K562 (cell line): ENCODE data around the gene SSBP1. TPM values are rescaled to one million over a fixed set of nuclear protein-coding genes. Genes with fewer than 3 reads are reported as not detected.

Experiments used
- ATAC-seq: fragments of 200-7000 bp; cut with Tn5 transposase; 3 replicates; pipeline ENCODE4 v1.9.1; 2020; ENCODE audit warnings: moderate library complexity
- BruUV-seq: library from RNA; stranded (reverse); fragments of 400-500 nt; replicated peaks from 2 replicates; lab custom pipeline; 2021; lab: Mats Ljungman, UMichigan
- CTCF ChIA-PET: fragments of 300-600 bp; formaldehyde crosslinking; extraction: SDS; loops from one replicate; lab custom pipeline; 2021; ENCODE audit warnings: low intra/inter-chr PET ratio; lab: Yijun Ruan, JAX
- POLR2A ChIA-PET: fragments of 300-600, 350-650 bp; sonication (Branson Sonifier 250); formaldehyde crosslinking; extraction: SDS; loops from one replicate; lab custom pipeline; 2021; ENCODE audit warnings: antibody characterized with exemption, inconsistent platforms; lab: Yijun Ruan, JAX
- DNase-seq, 4 experiments: peaks; one replicate each; pipeline versions ENCODE4 v3.0.0 to v3.0.0-alpha.2; 2011 to 2018; ENCODE audit warnings: low spot score in 3 of 4, mixed read lengths in 3 of 4; ENCODE audit errors: extremely low read depth in 1 of 4
- FAIRE-seq: peaks from 2 replicates; lab custom pipeline; 2011; peaks lifted over from hg19 to GRCh38; lab: Jason Lieb, UNC
- H2AFZ ChIP-seq: 2 replicates; pipeline ENCODE4 v1.6.0; 2011; ENCODE audit warnings: low read depth, low read length, control low read depth, inconsistent platforms
- H3K27ac ChIP-seq: fragments of 200-600 bp; 3 replicates; pipeline ENCODE4 v1.8.0; 2011; ENCODE audit warnings: low read depth, mild to moderate bottlenecking, control low read depth, inconsistent platforms, low read length, moderate library complexity, mixed read lengths; ENCODE audit errors: extremely low read depth
- H3K27me3 ChIP-seq, 2 experiments: fragments of 300-600 bp in 1 of 2; 2 replicates in 1 of 2; 3 replicates in 1 of 2; pipeline versions ENCODE4 v1.6.0 to v1.8.0; 2011; ENCODE audit warnings: inconsistent platforms in 2 of 2, low read length in 2 of 2, mild to moderate bottlenecking in 1 of 2, mixed read lengths in 1 of 2, moderate library complexity in 1 of 2; ENCODE audit not compliant: control insufficient read depth in 2 of 2, insufficient read depth in 2 of 2
- H3K36me3 ChIP-seq: fragments of 300-600 bp; 3 replicates; pipeline ENCODE4 v1.8.0; 2011; ENCODE audit warnings: mild to moderate bottlenecking, low read length, inconsistent platforms; ENCODE audit not compliant: control insufficient read depth, insufficient read depth
- H3K4me1 ChIP-seq, 2 experiments: fragments of 200-600 bp in 1 of 2; replicated peaks in 1 of 2; 2 replicates in 1 of 2; 3 replicates in 1 of 2; pipeline versions ENCODE4 v1.5.1 to v1.8.0; 2011; ENCODE audit warnings: inconsistent platforms in 2 of 2, low read length in 2 of 2, mild to moderate bottlenecking in 1 of 2, mixed read lengths in 1 of 2, moderate library complexity in 1 of 2; ENCODE audit not compliant: control insufficient read depth in 2 of 2, insufficient read depth in 2 of 2
- H3K4me2 ChIP-seq: 2 replicates; pipeline ENCODE4 v1.6.1; 2011; ENCODE audit warnings: low read length, control low read depth, inconsistent platforms, mixed read lengths; ENCODE audit not compliant: insufficient read depth
- H3K4me3 ChIP-seq: fragments of 200-600 bp; sonication (generic), shearing (Covaris generic); 2 replicates; pipeline ENCODE4 v1.5.1; 2016; ENCODE audit warnings: control low read depth, inconsistent platforms
- H3K79me2 ChIP-seq: fragments of 200-600 bp; 3 replicates; pipeline ENCODE4 v1.8.0; 2011; ENCODE audit warnings: low read length, inconsistent platforms; ENCODE audit not compliant: control insufficient read depth, insufficient read depth
- H3K9ac ChIP-seq, 2 experiments: 2 replicates each; pipeline versions ENCODE4 v1.6.0 to v1.6.1; 2011; ENCODE audit warnings: low read depth in 2 of 2, low read length in 2 of 2, control low read depth in 1 of 2, inconsistent platforms in 1 of 2, mild to moderate bottlenecking in 1 of 2, mixed read lengths in 1 of 2; ENCODE audit not compliant: insufficient read depth in 1 of 2
- H3K9me1 ChIP-seq: one replicate; pipeline ENCODE4 v1.6.0; 2011; ENCODE audit warnings: inconsistent platforms, mild to moderate bottlenecking, low read length, moderate library complexity; ENCODE audit not compliant: control insufficient read depth, insufficient read depth
- H3K9me3 ChIP-seq: replicated peaks from 2 replicates; pipeline ENCODE4 v1.5.1; 2011; ENCODE audit warnings: low read depth, low read length, inconsistent platforms; ENCODE audit not compliant: control insufficient read depth, insufficient read depth
- H4K20me1 ChIP-seq: replicated peaks from 2 replicates; pipeline ENCODE4 v1.6.1; 2011; ENCODE audit warnings: low read length, inconsistent platforms, mixed read lengths; ENCODE audit not compliant: control insufficient read depth, insufficient read depth
- HDAC1 ChIP-seq, 2 experiments: fragments of 450-650 bp; IDR thresholded peaks; 2 replicates each; pipeline ENCODE4 v1.6.1; 2016 to 2017; ENCODE audit warnings: inconsistent platforms in 1 of 2, mild to moderate bottlenecking in 1 of 2, moderate library complexity in 1 of 2
- ILK ChIP-seq: fragments of 450-650 bp; IDR thresholded peaks from 2 replicates; pipeline ENCODE4 v1.6.1; 2016; ENCODE audit warnings: missing genetic modification characterization, low read depth, mild to moderate bottlenecking, missing compliant biosample characterization, moderate library complexity, borderline replicate concordance
- KDM4B ChIP-seq, 2 experiments: fragments of 450-650 bp in 1 of 2; sonication (generic) in 1 of 2; IDR thresholded peaks; 2 replicates each; pipeline ENCODE4 v1.6.1; 2016 to 2017; ENCODE audit warnings: borderline replicate concordance in 2 of 2, antibody characterized with exemption in 1 of 2, low read depth in 1 of 2, mild to moderate bottlenecking in 1 of 2
- MCM3 ChIP-seq: fragments of 450-650 bp; IDR thresholded peaks from 2 replicates; pipeline ENCODE4 v1.6.1; 2016
- NCOR1 ChIP-seq: fragments of 450-650 bp; IDR thresholded peaks from 2 replicates; pipeline ENCODE4 v1.6.1; 2016; ENCODE audit warnings: mild to moderate bottlenecking, moderate library complexity
- NELFE ChIP-seq: IDR thresholded peaks from 2 replicates; pipeline ENCODE4 v1.6.1; 2011; ENCODE audit warnings: mild to moderate bottlenecking; ENCODE audit not compliant: insufficient read depth, insufficient read length
- NR2C2 ChIP-seq, 2 experiments: fragments of 200-800 bp in 1 of 2; sonication (Bioruptor generic) in 1 of 2; sonication (generic) in 1 of 2; formaldehyde crosslinking in 1 of 2; IDR thresholded peaks; 2 replicates each; pipeline versions ENCODE4 v1.6.1 to v1.8.0; 2016 to 2022; ENCODE audit warnings: mild to moderate bottlenecking in 1 of 2, missing compliant biosample characterization in 1 of 2, missing genetic modification characterization in 1 of 2, missing genetic modification reagents in 1 of 2
- RFX1 ChIP-seq: fragments of 450-650 bp; IDR thresholded peaks from 2 replicates; pipeline ENCODE4 v1.6.1; 2016; ENCODE audit warnings: mild to moderate bottlenecking, moderate library complexity
- ZBTB17 ChIP-seq: fragments of 450-650 bp; formaldehyde crosslinking; IDR thresholded peaks from 2 replicates; pipeline ENCODE4 v1.4.0; 2020; ENCODE audit warnings: mild to moderate bottlenecking
- WGBS: fragments of 100-300 bp; shearing (Covaris generic); methylation state at CpG from one replicate; pipeline ENCODE4 v1.1.6; 2016; ENCODE audit warnings: low coverage, mixed read lengths; ENCODE audit not compliant: insufficient coverage; ENCODE audit errors: missing lambda C conversion rate; 5-methylcytosine and 5-hydroxymethylcytosine counted together
- in situ Hi-C: fragments of 300-500 bp; cut with MboI; formaldehyde crosslinking; loops from 4 replicates; pipeline ENCODE4 v1.15.0; 2018; ENCODE audit warnings: inconsistent platforms, mixed read lengths
- intact Hi-C: fragments of 100-400 bp; cut with micrococcal nuclease; formaldehyde crosslinking; loops from 2 replicates; pipeline ENCODE4 v1.14.2; 2022
- polyA plus RNA-seq, 8 experiments: library from polyadenylated mRNA; depleted of rRNA in 4 of 8; stranded (reverse) in 5 of 8; unstranded in 3 of 8; fragments of >200 nt; fragmentation: Nextera tagmentation in 2 of 8; fragmentation: Illumina TruSeq in 1 of 8; extraction: Ambion mirVana in 2 of 8; extraction: Trizol in 1 of 8; gene quantifications; 2 replicates each; pipeline versions ENCODE4 v1.2.1 to v1.2.3, GENCODE V29; 2011 to 2014; ENCODE audit warnings: inconsistent platforms in 1 of 8, missing spikeins in 1 of 8
- total RNA-seq, 7 experiments: library from RNA; depleted of rRNA in 6 of 7; stranded (reverse); fragments of >200 nt in 6 of 7; fragmentation: Illumina TruSeq in 2 of 7; extraction: Trizol in 2 of 7; gene quantifications; 2 replicates each; pipeline versions ENCODE4 v1.2.1 to v1.2.3, GENCODE V29; 2011 to 2021; ENCODE audit warnings: low replicate concordance in 1 of 7
- TF ChIP-seq, protein P1 (sequence below): fragments of 450-650 bp; IDR thresholded peaks from 2 replicates; pipeline ENCODE4 v1.6.1; 2016; ENCODE audit warnings: mild to moderate bottlenecking, moderate library complexity
- TF ChIP-seq, protein P2 (sequence below): IDR thresholded peaks from 3 replicates; pipeline ENCODE4 v1.6.1; 2011; ENCODE audit warnings: borderline replicate concordance, mild to moderate bottlenecking; ENCODE audit not compliant: insufficient read length, insufficient read depth

Gene SSBP1
- total and polyA plus RNA-seq, 9 of the 15 experiments (the other 6 are each of a cell fraction or from before 2014, with no cell fraction given), result 404 to 1,996 (median 835) TPM

- CTCF ChIA-PET, result no interaction called here
- no peak for TF ChIP-seq NELFE
- no peak for TF ChIP-seq NR2C2 (CRISPR knock-in tag; IDR thresholded peaks at IDR 0.05)
- TF ChIP-seq NR2C2 (tag; IDR thresholded peaks at IDR 0.05), result no peak
- TF ChIP-seq, protein P1, sequence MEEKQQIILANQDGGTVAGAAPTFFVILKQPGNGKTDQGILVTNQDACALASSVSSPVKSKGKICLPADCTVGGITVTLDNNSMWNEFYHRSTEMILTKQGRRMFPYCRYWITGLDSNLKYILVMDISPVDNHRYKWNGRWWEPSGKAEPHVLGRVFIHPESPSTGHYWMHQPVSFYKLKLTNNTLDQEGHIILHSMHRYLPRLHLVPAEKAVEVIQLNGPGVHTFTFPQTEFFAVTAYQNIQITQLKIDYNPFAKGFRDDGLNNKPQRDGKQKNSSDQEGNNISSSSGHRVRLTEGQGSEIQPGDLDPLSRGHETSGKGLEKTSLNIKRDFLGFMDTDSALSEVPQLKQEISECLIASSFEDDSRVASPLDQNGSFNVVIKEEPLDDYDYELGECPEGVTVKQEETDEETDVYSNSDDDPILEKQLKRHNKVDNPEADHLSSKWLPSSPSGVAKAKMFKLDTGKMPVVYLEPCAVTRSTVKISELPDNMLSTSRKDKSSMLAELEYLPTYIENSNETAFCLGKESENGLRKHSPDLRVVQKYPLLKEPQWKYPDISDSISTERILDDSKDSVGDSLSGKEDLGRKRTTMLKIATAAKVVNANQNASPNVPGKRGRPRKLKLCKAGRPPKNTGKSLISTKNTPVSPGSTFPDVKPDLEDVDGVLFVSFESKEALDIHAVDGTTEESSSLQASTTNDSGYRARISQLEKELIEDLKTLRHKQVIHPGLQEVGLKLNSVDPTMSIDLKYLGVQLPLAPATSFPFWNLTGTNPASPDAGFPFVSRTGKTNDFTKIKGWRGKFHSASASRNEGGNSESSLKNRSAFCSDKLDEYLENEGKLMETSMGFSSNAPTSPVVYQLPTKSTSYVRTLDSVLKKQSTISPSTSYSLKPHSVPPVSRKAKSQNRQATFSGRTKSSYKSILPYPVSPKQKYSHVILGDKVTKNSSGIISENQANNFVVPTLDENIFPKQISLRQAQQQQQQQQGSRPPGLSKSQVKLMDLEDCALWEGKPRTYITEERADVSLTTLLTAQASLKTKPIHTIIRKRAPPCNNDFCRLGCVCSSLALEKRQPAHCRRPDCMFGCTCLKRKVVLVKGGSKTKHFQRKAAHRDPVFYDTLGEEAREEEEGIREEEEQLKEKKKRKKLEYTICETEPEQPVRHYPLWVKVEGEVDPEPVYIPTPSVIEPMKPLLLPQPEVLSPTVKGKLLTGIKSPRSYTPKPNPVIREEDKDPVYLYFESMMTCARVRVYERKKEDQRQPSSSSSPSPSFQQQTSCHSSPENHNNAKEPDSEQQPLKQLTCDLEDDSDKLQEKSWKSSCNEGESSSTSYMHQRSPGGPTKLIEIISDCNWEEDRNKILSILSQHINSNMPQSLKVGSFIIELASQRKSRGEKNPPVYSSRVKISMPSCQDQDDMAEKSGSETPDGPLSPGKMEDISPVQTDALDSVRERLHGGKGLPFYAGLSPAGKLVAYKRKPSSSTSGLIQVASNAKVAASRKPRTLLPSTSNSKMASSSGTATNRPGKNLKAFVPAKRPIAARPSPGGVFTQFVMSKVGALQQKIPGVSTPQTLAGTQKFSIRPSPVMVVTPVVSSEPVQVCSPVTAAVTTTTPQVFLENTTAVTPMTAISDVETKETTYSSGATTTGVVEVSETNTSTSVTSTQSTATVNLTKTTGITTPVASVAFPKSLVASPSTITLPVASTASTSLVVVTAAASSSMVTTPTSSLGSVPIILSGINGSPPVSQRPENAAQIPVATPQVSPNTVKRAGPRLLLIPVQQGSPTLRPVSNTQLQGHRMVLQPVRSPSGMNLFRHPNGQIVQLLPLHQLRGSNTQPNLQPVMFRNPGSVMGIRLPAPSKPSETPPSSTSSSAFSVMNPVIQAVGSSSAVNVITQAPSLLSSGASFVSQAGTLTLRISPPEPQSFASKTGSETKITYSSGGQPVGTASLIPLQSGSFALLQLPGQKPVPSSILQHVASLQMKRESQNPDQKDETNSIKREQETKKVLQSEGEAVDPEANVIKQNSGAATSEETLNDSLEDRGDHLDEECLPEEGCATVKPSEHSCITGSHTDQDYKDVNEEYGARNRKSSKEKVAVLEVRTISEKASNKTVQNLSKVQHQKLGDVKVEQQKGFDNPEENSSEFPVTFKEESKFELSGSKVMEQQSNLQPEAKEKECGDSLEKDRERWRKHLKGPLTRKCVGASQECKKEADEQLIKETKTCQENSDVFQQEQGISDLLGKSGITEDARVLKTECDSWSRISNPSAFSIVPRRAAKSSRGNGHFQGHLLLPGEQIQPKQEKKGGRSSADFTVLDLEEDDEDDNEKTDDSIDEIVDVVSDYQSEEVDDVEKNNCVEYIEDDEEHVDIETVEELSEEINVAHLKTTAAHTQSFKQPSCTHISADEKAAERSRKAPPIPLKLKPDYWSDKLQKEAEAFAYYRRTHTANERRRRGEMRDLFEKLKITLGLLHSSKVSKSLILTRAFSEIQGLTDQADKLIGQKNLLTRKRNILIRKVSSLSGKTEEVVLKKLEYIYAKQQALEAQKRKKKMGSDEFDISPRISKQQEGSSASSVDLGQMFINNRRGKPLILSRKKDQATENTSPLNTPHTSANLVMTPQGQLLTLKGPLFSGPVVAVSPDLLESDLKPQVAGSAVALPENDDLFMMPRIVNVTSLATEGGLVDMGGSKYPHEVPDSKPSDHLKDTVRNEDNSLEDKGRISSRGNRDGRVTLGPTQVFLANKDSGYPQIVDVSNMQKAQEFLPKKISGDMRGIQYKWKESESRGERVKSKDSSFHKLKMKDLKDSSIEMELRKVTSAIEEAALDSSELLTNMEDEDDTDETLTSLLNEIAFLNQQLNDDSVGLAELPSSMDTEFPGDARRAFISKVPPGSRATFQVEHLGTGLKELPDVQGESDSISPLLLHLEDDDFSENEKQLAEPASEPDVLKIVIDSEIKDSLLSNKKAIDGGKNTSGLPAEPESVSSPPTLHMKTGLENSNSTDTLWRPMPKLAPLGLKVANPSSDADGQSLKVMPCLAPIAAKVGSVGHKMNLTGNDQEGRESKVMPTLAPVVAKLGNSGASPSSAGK, result no peak
- no peak for TF ChIP-seq MCM3
- no peak for TF ChIP-seq NCOR1
- TF ChIP-seq KDM4B (IDR thresholded peaks at IDR 0.05; ENCODE audit: borderline replicate concordance in 2 of 2, low read depth in 1 of 2), result no peak
- TF ChIP-seq, protein P2, sequence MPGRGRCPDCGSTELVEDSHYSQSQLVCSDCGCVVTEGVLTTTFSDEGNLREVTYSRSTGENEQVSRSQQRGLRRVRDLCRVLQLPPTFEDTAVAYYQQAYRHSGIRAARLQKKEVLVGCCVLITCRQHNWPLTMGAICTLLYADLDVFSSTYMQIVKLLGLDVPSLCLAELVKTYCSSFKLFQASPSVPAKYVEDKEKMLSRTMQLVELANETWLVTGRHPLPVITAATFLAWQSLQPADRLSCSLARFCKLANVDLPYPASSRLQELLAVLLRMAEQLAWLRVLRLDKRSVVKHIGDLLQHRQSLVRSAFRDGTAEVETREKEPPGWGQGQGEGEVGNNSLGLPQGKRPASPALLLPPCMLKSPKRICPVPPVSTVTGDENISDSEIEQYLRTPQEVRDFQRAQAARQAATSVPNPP, result no peak
- TF ChIP-seq HDAC1 (IDR thresholded peaks at IDR 0.05), result no peak
- no peak for TF ChIP-seq ZBTB17 (CRISPR knock-in tag)
- TF ChIP-seq ILK, result no peak
- TF ChIP-seq RFX1, result no peak
These were observed 51.8 kb downstream of the SSBP1 start, which contains the start of gene TAS2R5 for GRCh38 chr7:141789917-141790316. Gene TAS2R5, plus strand, starts transcription at chr7:141790217. Its CDS starts 145 bp downstream, at chr7:141790362.

More at GRCh38 chr7:141789917-141790316, 51.8 kb downstream of the SSBP1 start, which contains the start of gene TAS2R5:
- Histone ChIP-seq H3K27ac (no peak within 1 kb of the TSS), H3K79me2 (peaks cover 2% of the 10 kb centered on the region; the same call in 1 of the 3 replicates), H3K9ac (no peak within 1 kb of the TSS), H3K9me3 (no peaks in the 10 kb centered on the region), H3K9me1 (no peaks in the 10 kb centered on the region), H3K36me3 (peaks cover 29% of the 10 kb centered on the region; the same call in 1 of the 3 replicates), H4K20me1 (no peaks in the 10 kb centered on the region), H2AFZ (no peak within 1 kb of the TSS), H3K27me3 (no peaks in the 10 kb centered on the region), H3K4me3 (no peak within 1 kb of the TSS), H3K4me1 (no peaks in the 10 kb centered on the region), H3K4me2 (no peak within 1 kb of the TSS)
- DNase-seq (no peak), FAIRE-seq (no peak), ATAC-seq (no peak)
- BruUV-seq, result no TSS peak
- in situ Hi-C loops, result no loop called here
- WGBS, result 95% methylated on average over 5 of the region's 5 CpGs
- POLR2A ChIA-PET, result no interaction called here
- intact Hi-C loops, result no loop called here
